ENCODE measurements around the gene USF1. TPM values are rescaled to one million over a fixed set of nuclear protein-coding genes. Genes with fewer than 3 reads are reported as not detected.

Gene USF1
- total RNA-seq, 6 experiments from 2014 or later, result 25.5 to 34.3 (median 28.1) TPM

- ATAC-seq (no peak), DNase-seq (no peak)
- H3K27me3 ChIP-seq, result no peaks in the 10 kb centered on the region
- peaks cover 0 to 5% (median 4%) of the 10 kb centered on the region in 4 donors for H3K4me1 ChIP-seq
- no peaks in the 10 kb centered on the region for H3K9me3 ChIP-seq
- H3K27ac ChIP-seq, result no peak overlapping the region
- H3K4me3 ChIP-seq, result no peak overlapping the region
- intact Hi-C loops (cut with DNase I), result loop anchor here in 1 of 2 donors (10.0 kb wide), 1 partner anchor 54 kb away; no protein-coding TSS in a partner anchor
- WGBS (ENCODE audit: insufficient coverage, low coverage, low lambda C conversion rate, missing lambda C conversion rate), result no CpG with 5 or more reads among the region's 5 CpGs
- TF ChIP-seq, protein P1, sequence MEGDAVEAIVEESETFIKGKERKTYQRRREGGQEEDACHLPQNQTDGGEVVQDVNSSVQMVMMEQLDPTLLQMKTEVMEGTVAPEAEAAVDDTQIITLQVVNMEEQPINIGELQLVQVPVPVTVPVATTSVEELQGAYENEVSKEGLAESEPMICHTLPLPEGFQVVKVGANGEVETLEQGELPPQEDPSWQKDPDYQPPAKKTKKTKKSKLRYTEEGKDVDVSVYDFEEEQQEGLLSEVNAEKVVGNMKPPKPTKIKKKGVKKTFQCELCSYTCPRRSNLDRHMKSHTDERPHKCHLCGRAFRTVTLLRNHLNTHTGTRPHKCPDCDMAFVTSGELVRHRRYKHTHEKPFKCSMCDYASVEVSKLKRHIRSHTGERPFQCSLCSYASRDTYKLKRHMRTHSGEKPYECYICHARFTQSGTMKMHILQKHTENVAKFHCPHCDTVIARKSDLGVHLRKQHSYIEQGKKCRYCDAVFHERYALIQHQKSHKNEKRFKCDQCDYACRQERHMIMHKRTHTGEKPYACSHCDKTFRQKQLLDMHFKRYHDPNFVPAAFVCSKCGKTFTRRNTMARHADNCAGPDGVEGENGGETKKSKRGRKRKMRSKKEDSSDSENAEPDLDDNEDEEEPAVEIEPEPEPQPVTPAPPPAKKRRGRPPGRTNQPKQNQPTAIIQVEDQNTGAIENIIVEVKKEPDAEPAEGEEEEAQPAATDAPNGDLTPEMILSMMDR (IDR thresholded peaks at IDR 0.05), result no peak
- no peak for TF ChIP-seq POLR2A (IDR thresholded peaks at IDR 0.05)
- H3K36me3 ChIP-seq, result no peaks in the 10 kb centered on the region
Observed at GRCh38 chr1:161048949-161049722, 3.4 kb upstream of the USF1 start.

DNA sequence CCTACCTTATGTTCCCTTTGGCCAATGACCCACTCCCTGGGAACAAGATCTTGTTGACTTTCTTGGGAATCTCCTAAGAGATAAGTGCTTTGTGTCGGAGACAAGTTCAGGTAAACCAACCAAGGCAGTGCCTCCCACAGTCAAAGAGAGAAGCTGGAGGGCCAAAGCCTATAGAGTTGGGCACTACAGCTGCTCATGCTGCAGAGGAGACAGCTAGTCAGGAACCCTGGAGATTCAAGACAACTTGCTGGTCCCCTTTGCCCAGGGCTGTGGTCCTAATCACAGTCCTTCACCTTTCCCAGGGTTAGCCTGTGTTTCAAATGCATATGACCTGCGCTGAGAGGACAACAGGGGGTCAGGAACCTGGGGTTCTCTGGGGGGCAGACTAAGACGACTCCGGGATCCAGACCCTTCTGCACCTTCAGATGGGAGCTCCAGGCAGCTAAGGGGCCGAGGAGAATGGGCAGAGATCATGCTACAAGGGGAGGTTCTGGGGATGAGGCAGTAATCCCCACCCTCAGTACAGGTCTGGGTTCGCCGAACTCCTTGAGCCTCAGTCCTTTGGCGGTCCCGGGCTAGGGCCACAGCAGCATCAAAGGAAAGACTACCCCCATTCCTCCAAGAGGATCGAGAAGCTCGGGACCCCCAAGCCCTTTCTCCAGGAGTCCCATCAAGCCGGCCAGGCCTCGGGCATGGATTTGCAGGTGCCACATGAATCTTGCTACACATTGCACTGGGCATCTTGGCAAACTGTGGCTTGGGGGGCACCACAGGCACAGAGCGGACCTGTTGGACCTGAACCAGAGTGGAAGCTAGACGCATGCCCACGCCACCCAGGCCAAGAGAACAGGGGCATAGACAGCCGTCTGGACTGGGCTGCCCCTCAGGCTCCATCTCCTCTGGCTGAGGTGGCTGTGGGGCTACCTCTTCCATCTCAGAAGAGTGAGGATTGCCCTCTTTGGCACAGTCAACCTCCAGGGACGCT, 2.0 kb upstream of the USF1 start:
- WGBS (ENCODE audit: insufficient coverage, low coverage, low lambda C conversion rate, missing lambda C conversion rate), result 100% methylated on average over 1 of the region's 18 CpGs
- H3K27ac ChIP-seq, result no peak overlapping the region
- intact Hi-C loops (cut with DNase I), result loop anchor here in 1 of 2 donors (10.0 kb wide), 1 partner anchor 53 kb away; no protein-coding TSS in a partner anchor

GRCh38 chr1:161046605-161047228, 940 bp upstream of the USF1 start:
- peak overlapping the region; percentile 91 to 96 (median 94) for H3K27ac ChIP-seq
- no peak for TF ChIP-seq POLR2A (IDR thresholded peaks at IDR 0.05)
- TF ChIP-seq, protein P1 (IDR thresholded peaks at IDR 0.05), result no peak
- H3K4me1 ChIP-seq, result peaks cover 0 to 7% (median 4%) of the 10 kb centered on the region in 4 donors
- H3K27me3 ChIP-seq, result no peaks in the 10 kb centered on the region
- ATAC-seq (no peak), DNase-seq (no peak)
- no peaks in the 10 kb centered on the region for H3K9me3 ChIP-seq
- intact Hi-C loops (cut with DNase I), result loop anchor here in 1 of 2 donors (10.0 kb wide), 1 partner anchor 52 kb away; no protein-coding TSS in a partner anchor
- WGBS (ENCODE audit: insufficient coverage, low coverage, low lambda C conversion rate, missing lambda C conversion rate), result 47% methylated on average over 2 of the region's 2 CpGs
- H3K4me3 ChIP-seq, result peak overlapping the region; percentile 83 to 94 (median 93)
- peaks cover 0 to 17% (median 5%) of the 10 kb centered on the region in 4 donors for H3K36me3 ChIP-seq

More for the DNA sequence above, 2.0 kb upstream of the USF1 start:
- TF ChIP-seq, protein P1 (IDR thresholded peaks at IDR 0.05), result no peak
- TF ChIP-seq POLR2A (IDR thresholded peaks at IDR 0.05), result no peak
- H3K27me3 ChIP-seq, result no peaks in the 10 kb centered on the region
- no peak overlapping the region for H3K4me3 ChIP-seq
- DNase-seq (no peak), ATAC-seq (no peak)
- peaks cover 0 to 7% (median under 1%) of the 10 kb centered on the region in 4 donors for H3K36me3 ChIP-seq
- no peaks in the 10 kb centered on the region for H3K9me3 ChIP-seq
- H3K4me1 ChIP-seq, result peaks cover 0 to 7% (median 4%) of the 10 kb centered on the region in 4 donors

Measured in right lobe of liver (tissue), 6 donors.